Measurements from ENCODE around the gene SCN7A.

- TF ChIP-seq EGR1 (IDR thresholded peaks at IDR 0.05; ENCODE audit: low read depth in 2 of 2) (no peak), FOXA2 (IDR thresholded peaks at IDR 0.05) (no peak), CTCF (IDR thresholded peaks at IDR 0.05; ENCODE audit: low read depth, low read length, missing input control) (no peak), TAF1 (conservative IDR thresholded peaks at IDR 0.05) (no peak), RAD21 (IDR thresholded peaks at IDR 0.05) (no peak), REST (IDR thresholded peaks at IDR 0.05) (no peak), ATF3 (IDR thresholded peaks at IDR 0.05) (no peak), GABPA (IDR thresholded peaks at IDR 0.05 in 1 of 2, conservative IDR thresholded peaks at IDR 0.05 in 1 of 2) (no peak), FOXA1 (IDR thresholded peaks at IDR 0.05) (no peak), SP1 (IDR thresholded peaks at IDR 0.05) (no peak), RXRA (IDR thresholded peaks at IDR 0.05) (no peak)
- TF ChIP-seq, protein P1, sequence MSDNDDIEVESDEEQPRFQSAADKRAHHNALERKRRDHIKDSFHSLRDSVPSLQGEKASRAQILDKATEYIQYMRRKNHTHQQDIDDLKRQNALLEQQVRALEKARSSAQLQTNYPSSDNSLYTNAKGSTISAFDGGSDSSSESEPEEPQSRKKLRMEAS (IDR thresholded peaks at IDR 0.05): no peak
- TF ChIP-seq, protein P2, sequence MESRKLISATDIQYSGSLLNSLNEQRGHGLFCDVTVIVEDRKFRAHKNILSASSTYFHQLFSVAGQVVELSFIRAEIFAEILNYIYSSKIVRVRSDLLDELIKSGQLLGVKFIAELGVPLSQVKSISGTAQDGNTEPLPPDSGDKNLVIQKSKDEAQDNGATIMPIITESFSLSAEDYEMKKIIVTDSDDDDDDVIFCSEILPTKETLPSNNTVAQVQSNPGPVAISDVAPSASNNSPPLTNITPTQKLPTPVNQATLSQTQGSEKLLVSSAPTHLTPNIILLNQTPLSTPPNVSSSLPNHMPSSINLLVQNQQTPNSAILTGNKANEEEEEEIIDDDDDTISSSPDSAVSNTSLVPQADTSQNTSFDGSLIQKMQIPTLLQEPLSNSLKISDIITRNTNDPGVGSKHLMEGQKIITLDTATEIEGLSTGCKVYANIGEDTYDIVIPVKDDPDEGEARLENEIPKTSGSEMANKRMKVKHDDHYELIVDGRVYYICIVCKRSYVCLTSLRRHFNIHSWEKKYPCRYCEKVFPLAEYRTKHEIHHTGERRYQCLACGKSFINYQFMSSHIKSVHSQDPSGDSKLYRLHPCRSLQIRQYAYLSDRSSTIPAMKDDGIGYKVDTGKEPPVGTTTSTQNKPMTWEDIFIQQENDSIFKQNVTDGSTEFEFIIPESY (IDR thresholded peaks at IDR 0.05): no peak
Observed at GRCh38 chr2:166394245-166394644, 99.8 kb downstream of the SCN7A start.
